Stimulated activated CD4-positive, alpha-beta T cell treated with anti-CD3 and anti-CD28 coated beads, Interleukin-1b, Interleukin-23, amount 100 ng/mL, for 1 hour (primary cell): ENCODE results near the gene NBPF20.
"Not testable (repeated sequence)": the region's sequence is repeated elsewhere in the genome, so short reads cannot be mapped to it uniquely, and the experiment has no call there.

ENCODE experiments used
- DNase-seq, 2 donors: peaks; one replicate each; pipeline ENCODE4 v3.0.0-alpha.2; 2020; ENCODE audit warnings: low read depth in 2 of 2

Gene NBPF20

DNA sequence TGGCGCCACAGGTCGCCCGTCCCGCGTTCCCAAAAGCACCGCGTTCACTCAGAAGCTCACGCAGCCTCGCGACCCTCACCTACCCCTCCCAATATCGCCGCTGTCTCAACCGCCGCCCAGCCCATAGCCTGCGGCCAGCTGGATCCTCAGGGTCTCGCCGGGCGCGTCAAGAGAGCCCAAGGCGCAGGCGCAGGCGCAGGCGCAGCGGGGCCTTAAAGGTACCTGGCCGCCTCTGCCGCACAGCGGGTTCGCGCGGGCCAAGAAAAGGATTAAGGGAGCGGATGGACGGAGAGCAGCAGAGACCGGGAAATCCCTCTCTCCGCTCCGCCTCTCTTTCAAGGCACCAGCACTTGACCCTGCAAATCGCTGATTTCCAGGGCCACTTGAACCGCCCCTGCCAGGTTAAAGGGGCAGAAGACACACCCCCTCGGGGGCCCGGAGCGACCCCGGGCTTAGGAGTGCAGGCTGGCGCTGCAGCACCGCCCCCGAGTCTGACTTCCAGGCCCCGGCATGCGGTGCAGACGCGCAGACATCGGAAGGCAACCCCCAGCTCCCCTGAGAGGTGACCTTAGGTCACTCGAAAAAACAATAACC lies at the start of gene NBPF20:
Gene NBPF20 (minus strand): TSS at position 168 of the 594 bp plus-strand sequence. CDS start 20,331 bp downstream, outside the sequence.
- peak; percentile 46 to 65 for DNase-seq

DNA sequence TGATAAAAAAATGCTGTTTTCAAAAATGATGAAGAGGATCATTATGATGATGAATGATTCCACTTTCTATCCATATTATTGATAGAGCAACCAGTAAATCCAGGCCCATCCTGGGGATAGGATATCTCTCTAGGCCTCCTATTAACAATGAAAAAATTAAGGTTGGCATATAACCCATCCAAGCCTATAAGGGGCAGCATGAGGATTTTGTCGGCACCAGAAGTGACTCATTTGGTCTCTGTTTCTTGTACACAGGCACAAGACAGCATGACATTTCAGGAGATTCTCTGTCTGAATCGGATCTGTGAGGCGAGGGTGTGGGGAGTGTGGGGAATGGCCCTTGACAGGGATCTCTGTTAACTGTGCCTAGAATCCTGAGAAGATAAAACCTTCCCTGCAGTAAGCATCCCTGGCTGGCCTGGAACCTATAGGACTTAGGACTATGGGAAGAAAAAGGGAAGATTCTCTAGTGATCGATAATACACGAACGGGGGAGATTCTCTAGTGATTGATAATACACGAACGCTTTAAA lies 49.5 kb upstream of the NBPF20 start:
- DNase-seq: not testable (repeated sequence)

GRCh38 chr1:145472731-145473130 lies 47.3 kb upstream of the NBPF20 start:
- DNase-seq: not testable (repeated sequence)

- DNase-seq: not testable (repeated sequence)
Measured at GRCh38 chr1:145471365-145471764, 46.0 kb upstream of the NBPF20 start.

GRCh38 chr1:145465405-145466144 lies 40.2 kb upstream of the NBPF20 start:
- peak; percentile 32 to 55 for DNase-seq

DNA sequence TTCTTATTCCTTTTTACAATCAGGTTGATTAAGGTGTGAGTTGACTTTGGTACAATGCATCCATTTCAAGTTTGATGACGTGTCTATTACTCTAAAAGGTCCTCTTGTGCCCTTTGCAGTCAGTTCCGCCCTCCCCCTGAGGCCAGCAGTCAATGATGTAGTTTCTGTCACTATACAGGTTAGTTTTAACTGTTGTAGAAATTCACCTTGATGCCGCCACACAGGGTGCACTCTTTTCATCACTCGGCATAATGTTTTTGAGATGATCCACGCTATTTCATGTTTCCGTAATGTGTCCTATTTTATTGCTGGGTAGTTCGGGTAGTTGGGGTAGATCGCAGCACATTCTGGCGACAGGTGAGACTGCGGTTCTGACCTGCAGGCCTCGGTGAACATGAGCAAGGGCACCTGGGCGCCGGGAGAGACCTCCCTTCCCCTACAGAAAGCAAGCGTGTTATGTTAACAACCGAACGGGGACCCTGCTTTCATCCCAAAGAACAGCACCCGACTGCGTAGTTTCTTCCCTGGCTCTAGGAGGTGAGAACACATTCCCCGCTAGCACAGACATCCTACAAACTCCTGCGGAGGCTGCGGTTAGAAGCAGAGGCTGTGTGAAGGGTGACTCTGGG lies 39.4 kb upstream of the NBPF20 start:
- DNase-seq: not testable (repeated sequence)

DNA sequence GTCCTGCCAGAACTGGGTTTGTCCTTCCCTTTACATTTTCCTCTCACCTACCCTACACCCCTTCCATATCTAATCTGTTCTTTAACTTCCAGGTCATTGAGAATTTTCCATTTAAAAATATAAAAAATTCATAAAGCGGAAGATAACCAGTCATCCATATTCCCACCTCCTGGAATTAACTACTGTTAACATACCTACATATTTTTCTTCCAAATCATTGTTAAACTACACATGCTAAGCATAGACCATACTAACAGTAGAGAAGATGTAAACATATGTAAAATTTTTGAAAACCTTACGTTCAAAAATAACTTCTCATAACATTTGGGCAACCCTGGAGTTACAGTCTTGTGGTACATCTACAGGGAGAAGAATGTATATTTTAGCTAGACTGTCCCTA lies 38.6 kb upstream of the NBPF20 start:
- not testable (repeated sequence) for DNase-seq

GRCh38 chr1:145460684-145461083 lies 35.3 kb upstream of the NBPF20 start:
- DNase-seq: not testable (repeated sequence)

- not testable (repeated sequence) for DNase-seq
Measured at GRCh38 chr1:145460048-145460447, 34.6 kb upstream of the NBPF20 start.

DNA sequence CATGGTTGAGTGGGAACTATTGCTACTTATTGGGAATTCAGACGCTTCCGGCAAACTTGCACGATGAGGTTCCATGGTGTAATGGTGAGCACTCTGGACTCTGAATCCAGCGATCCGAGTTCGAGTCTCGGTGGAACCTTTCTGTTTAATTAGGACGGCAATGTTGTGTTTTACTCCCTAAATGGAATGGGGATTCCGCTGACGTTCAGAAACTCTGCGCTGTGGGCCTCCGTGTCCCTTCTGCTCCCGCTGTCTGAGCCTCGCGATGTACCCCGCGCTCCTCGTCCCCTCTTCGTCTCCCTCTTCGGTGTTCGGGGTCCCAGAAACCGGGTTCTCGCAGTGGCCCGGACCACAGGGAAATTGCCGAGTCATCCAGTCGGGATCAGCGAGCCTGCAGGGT lies 34.2 kb upstream of the NBPF20 start:
- DNase-seq: not testable (repeated sequence)

- not testable (repeated sequence) for DNase-seq
Measured at GRCh38 chr1:145459063-145459462, 33.7 kb upstream of the NBPF20 start.

DNA sequence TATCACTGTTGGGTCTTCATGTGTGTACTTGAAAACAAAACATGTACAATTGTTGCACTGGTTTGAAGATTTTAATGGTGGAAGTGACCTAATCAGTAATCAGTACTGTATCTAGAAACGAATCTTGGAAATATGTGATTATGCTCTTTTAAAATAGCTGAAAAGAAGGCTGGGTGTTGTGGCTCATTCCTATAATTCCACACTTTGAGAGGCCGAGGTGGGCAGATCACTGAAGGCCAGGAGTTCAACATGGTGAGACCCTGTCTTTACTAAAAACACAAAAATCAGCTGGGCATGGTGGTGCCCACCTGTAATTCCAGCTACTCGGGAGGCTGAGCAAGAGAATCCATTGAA lies 29.4 kb upstream of the NBPF20 start:
- DNase-seq: not testable (repeated sequence)

- not testable (repeated sequence) for DNase-seq
Measured at GRCh38 chr1:145453873-145454823, 28.7 kb upstream of the NBPF20 start.

- DNase-seq: not testable (repeated sequence)
Measured at GRCh38 chr1:145452506-145452905, 27.1 kb upstream of the NBPF20 start.

DNA sequence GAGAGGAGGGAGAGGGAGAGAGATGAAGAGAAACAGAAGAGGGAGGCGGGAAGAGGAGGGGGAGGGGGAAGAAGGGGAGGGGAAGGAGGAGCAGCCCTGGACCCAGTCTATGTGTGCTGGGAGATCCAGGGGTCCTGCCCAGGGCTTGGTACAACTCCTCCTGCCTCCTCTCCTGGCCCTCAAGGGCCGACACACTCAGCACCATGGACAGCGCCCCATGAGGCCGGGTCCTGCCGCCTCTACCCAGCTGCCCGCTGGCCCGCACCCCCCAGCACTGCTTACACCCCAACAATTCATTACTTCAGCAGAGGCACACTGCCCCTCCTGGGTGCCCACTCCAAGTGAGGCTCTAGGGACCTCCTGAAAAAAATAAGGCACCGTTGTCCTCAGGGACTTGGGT lies 26.5 kb upstream of the NBPF20 start:
- DNase-seq: not testable (repeated sequence)

- not testable (repeated sequence) for DNase-seq
Measured at GRCh38 chr1:145445219-145445618, 19.8 kb upstream of the NBPF20 start.

DNA sequence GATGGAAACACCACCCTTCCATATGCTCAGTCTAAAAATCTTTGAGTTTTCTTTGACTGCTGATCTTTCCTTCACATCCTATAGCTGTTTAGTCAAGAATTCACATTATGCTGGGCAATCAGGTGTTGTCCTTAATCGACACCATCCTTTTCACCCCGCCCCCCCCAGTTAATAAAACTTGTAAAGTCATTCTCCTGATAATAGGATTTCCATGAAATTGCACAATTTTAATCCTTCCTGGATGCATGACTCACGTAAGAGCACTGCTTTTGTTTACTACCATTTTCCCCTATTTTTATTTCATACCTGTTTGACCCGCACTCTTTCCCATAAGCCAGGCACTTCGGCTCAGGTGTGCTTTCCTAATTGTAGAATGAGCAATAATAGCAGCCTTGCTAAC lies 16.9 kb upstream of the NBPF20 start:
- not testable (repeated sequence) for DNase-seq

- DNase-seq: not testable (repeated sequence)
Measured at GRCh38 chr1:145431363-145432256, 6.2 kb upstream of the NBPF20 start.

DNA sequence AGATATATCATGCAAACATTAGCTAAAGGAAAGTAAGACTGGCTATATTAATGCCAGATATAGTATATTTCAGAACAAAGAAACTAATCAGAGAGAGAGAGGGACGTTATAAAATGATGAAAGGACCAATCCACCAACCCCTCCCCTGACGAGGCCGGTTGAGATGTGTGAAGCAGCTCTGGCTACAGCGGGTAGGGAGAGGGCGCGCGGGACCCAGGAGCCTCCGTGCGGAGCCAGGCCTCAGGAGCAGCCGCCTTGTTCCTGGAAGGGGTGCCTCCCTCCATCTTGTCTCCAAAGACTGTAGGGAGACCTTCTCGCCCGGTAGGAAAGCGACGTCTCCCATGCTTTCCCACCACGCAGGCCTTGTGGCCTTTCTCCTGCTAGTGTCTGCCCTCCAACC lies 5.4 kb upstream of the NBPF20 start:
- not testable (repeated sequence) for DNase-seq

DNA sequence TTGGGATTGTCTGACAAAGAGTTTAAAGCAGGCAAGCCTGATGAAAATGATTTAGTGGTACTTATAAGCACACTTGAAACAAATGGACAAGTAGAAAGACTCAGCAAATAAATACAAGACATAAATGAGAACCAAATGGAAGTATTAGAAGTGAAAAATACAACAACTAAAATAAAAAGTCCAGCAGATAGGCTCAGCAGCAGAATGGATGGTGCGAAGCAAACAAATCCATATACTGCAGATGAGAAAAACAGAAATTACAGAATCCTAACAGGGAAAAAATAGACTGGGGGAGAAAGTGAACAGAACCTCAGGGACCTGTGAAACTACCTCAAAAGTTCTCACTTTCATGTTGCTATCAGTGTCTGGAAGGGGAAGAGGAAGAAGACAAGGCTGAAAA lies 3.9 kb upstream of the NBPF20 start:
- DNase-seq: not testable (repeated sequence)
